Left lung (tissue), 10 donors: ENCODE results near the gene SUGP1. TPM values are rescaled to one million over a fixed set of nuclear protein-coding genes. Genes with fewer than 3 reads are reported as not detected.

ENCODE experiments used
- ATAC-seq: fragments of 200-7000 bp; cut with Tn5 transposase; one replicate; pipeline ENCODE4 v1.9.1; 2020; ENCODE audit warnings: moderate library complexity
- DNase-seq, 4 donors: peaks; one replicate each; pipeline ENCODE4 v3.0.0-alpha.2; 2013 to 2020
- H3K27ac ChIP-seq, 2 donors: fragments of 200-600 bp; sonication (generic) in 1 of 2; one replicate each; pipeline versions ENCODE4 v1.5.0 to v1.8.0; 2020 to 2021
- H3K27me3 ChIP-seq, 2 donors: fragments of 200-600 bp; sonication (generic) in 1 of 2; one replicate each; pipeline versions ENCODE4 v1.5.0 to v1.8.0; 2020 to 2021
- H3K36me3 ChIP-seq, 2 donors: fragments of 200-600 bp; sonication (generic) in 1 of 2; one replicate each; pipeline versions ENCODE4 v1.5.0 to v1.8.0; 2020 to 2021
- H3K4me1 ChIP-seq, 2 donors: fragments of 200-600 bp; one replicate each; pipeline ENCODE4 v1.8.0; 2021
- H3K4me3 ChIP-seq, 2 donors: fragments of 200-600 bp; sonication (generic) in 1 of 2; one replicate each; pipeline versions ENCODE4 v1.5.0 to v1.8.0; 2020 to 2021; ENCODE audit warnings: mild to moderate bottlenecking in 1 of 2
- H3K9me3 ChIP-seq, 2 donors: fragments of 200-600 bp; sonication (generic) in 1 of 2; one replicate each; pipeline versions ENCODE4 v1.5.0 to v1.8.0; 2020 to 2021
- intact Hi-C, 2 donors: fragments of 100-400 bp; cut with DNase I; formaldehyde crosslinking; loops; one replicate each; pipeline versions ENCODE4 v1.11.2 to v1.14.2; 2022
- polyA plus RNA-seq, 6 donors: library from polyadenylated mRNA; unstranded; fragments of 120-200 nt; gene quantifications; one replicate each; pipeline ENCODE4 v1.2.1, GENCODE V29; 2013; ENCODE audit not compliant: insufficient read length in 6 of 6
- total RNA-seq, 2 donors: library from RNA; stranded (reverse); fragmentation: NEBNext Ultra II Directional; extraction: Animal tissue kit (Norgen Biotek cat#: 25700); gene quantifications; one replicate each; pipeline ENCODE4 v1.2.1, GENCODE V29; 2021
- TF ChIP-seq, protein P1 (sequence below), 2 donors: fragments of 200-600 bp; sonication (generic) in 1 of 2; IDR thresholded peaks; one replicate each; pipeline versions ENCODE4 v1.5.0 to v1.8.0; 2021; ENCODE audit warnings: antibody characterized with exemption in 2 of 2
- donor health status: DM: no; HTN: yes; CAD: no.
- donor health status: DM: no; HTN: no; CAD: no.

SUGP1 gene
- total and polyA plus RNA-seq, 8 donors: 35.6 to 52.4 (median 45.9) TPM

- TF ChIP-seq, protein P1, sequence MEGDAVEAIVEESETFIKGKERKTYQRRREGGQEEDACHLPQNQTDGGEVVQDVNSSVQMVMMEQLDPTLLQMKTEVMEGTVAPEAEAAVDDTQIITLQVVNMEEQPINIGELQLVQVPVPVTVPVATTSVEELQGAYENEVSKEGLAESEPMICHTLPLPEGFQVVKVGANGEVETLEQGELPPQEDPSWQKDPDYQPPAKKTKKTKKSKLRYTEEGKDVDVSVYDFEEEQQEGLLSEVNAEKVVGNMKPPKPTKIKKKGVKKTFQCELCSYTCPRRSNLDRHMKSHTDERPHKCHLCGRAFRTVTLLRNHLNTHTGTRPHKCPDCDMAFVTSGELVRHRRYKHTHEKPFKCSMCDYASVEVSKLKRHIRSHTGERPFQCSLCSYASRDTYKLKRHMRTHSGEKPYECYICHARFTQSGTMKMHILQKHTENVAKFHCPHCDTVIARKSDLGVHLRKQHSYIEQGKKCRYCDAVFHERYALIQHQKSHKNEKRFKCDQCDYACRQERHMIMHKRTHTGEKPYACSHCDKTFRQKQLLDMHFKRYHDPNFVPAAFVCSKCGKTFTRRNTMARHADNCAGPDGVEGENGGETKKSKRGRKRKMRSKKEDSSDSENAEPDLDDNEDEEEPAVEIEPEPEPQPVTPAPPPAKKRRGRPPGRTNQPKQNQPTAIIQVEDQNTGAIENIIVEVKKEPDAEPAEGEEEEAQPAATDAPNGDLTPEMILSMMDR (IDR thresholded peaks at IDR 0.05): no peak
- Histone ChIP-seq H3K27ac (no peak overlapping the region), H3K36me3 (no peaks in the 10 kb centered on the region), H3K9me3 (peaks cover 0 to 15% of the 10 kb centered on the region in 2 donors), H3K27me3 (peaks cover 0 to 33% of the 10 kb centered on the region in 2 donors), H3K4me1 (no peaks in the 10 kb centered on the region), H3K4me3 (no peak overlapping the region)
- DNase-seq (no peak), ATAC-seq (no peak)
- intact Hi-C loops: no loop called here
Measured at GRCh38 chr19:19239675-19240074, 80.6 kb downstream of the SUGP1 start.

DNA sequence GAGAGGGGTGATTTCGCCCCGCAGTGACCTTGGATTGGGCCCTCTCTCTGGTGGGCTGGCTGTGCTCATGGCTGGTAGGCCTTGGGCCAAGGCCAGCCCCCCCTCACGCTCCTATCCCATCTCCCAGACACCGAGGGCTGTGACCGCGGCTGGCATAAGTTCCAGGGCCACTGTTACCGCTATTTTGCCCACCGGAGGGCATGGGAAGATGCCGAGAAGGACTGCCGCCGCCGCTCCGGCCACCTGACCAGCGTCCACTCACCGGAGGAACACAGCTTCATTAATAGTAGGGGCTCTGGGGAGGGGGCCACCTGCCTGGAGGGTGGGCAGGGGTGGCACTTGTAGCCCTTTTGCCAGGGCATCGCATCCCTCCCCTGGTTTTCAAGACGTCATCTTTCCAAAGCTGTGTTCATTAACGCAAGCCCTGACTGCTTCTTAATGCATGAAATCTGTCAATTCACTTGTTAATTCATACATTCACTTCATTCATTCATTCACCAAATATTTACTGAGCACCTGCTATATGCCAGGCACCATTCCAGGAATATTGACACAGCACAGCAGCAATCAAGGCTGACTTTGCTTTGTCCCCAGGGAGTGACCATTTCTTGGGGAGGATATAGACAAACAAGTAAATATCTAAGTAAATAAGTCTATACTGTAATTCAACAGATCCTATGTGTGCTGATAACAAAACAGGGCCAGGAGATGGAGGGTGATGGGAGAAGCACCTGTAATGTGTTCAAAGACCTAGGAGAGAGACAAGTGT, 82.0 kb downstream of the SUGP1 start:
- TF ChIP-seq, protein P1 (IDR thresholded peaks at IDR 0.05): no peak

GRCh38 chr19:19236173-19236572, 84.1 kb downstream of the SUGP1 start:
- intact Hi-C loops: no loop called here
- peaks cover 0 to 25% of the 10 kb centered on the region in 2 donors for H3K27me3 ChIP-seq
- DNase-seq (no peak), ATAC-seq (no peak)
- no peaks in the 10 kb centered on the region for H3K36me3 ChIP-seq
- TF ChIP-seq, protein P1 (IDR thresholded peaks at IDR 0.05): no peak
- no peaks in the 10 kb centered on the region for H3K4me1 ChIP-seq
- H3K4me3 ChIP-seq: no peak overlapping the region
- peaks cover 0 to 32% of the 10 kb centered on the region in 2 donors for H3K9me3 ChIP-seq
- no peak overlapping the region for H3K27ac ChIP-seq

More for the DNA sequence above, 82.0 kb downstream of the SUGP1 start:
- H3K4me1 ChIP-seq: no peaks in the 10 kb centered on the region
- peaks cover 0 to 33% of the 10 kb centered on the region in 2 donors for H3K27me3 ChIP-seq
- no peak for DNase-seq
- intact Hi-C loops: no loop called here
- no peaks in the 10 kb centered on the region for H3K36me3 ChIP-seq
- no peak overlapping the region for H3K4me3 ChIP-seq
- no peak overlapping the region for H3K27ac ChIP-seq
- no peak for ATAC-seq
- H3K9me3 ChIP-seq: peaks cover 0 to 29% of the 10 kb centered on the region in 2 donors

DNA sequence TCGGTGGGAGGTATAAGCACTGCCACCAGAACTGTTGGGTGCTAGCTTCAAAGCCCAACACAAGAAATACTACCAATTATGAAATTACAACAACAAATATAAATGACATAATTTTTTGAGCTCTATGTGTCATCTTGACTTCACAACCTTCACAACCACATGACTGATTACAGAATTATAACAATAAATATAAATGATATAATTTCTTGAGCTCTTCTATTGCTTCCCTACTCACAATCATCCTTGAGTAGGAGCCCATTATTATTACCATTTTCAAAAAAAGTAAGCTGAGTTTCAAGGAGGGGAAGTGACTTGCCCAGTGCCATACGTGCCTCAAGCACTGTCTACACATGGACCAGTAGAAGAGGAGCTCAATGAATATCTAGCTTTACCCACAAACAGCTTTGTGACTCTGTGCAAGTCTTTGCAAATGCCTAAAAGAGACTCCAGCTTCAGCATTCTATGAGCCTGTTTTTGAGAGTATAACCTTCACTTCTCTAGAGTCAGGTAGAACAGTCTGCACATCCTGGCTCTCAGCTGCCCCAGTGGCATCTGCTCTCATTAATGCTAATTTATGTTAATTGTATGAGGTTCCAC, 86.0 kb downstream of the SUGP1 start:
- TF ChIP-seq, protein P1 (IDR thresholded peaks at IDR 0.05): no peak
- ATAC-seq: no peak

DNA sequence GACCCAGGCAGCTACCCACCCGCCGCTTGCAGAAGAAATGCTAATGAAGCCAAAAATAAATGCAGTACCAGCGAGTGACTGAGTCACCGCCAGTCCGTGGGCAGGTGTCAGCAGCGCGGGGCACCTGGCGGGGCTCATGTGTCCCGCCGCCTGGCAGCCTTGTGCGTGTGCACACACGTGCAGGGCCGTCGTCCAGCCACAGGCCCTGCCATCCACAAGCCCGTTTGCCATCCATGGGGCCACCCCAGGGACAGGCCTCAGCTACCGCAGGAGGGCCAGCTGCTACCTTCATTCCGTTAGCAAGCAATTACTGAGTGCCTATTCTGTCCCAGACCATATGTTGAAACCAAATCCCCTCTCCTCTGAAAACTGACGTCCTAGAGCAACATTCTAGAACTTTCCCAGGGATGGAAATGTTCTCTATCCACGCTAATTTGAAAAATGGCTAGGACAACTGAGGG, 88.0 kb downstream of the SUGP1 start:
- intact Hi-C loops: no loop called here
- DNase-seq: peak in 1 of 4 donors; percentile 63
- ATAC-seq: no peak

More for the DNA sequence above, 86.0 kb downstream of the SUGP1 start:
- Histone ChIP-seq H3K27ac (no peak overlapping the region), H3K27me3 (peaks cover 0 to 9% of the 10 kb centered on the region in 2 donors), H3K4me1 (no peaks in the 10 kb centered on the region), H3K9me3 (peaks cover 0 to 32% of the 10 kb centered on the region in 2 donors), H3K4me3 (no peak overlapping the region), H3K36me3 (no peaks in the 10 kb centered on the region)
- intact Hi-C loops: no loop called here
- DNase-seq: no peak

More for the DNA sequence above, 88.0 kb downstream of the SUGP1 start:
- H3K4me3 ChIP-seq: no peak overlapping the region
- TF ChIP-seq, protein P1 (IDR thresholded peaks at IDR 0.05): no peak
- no peaks in the 10 kb centered on the region for H3K36me3 ChIP-seq
- no peaks in the 10 kb centered on the region for H3K4me1 ChIP-seq
- H3K27me3 ChIP-seq: peaks cover 0 to 20% of the 10 kb centered on the region in 2 donors
- H3K27ac ChIP-seq: no peak overlapping the region
- peaks cover 0 to 32% of the 10 kb centered on the region in 2 donors for H3K9me3 ChIP-seq
